Calu3 (cell line): ENCODE data around the gene SEMA4C. TPM values are rescaled to one million over a fixed set of nuclear protein-coding genes. Genes with fewer than 3 reads are reported as not detected.
A peak's percentile ranks its signal among the peaks of the same experiment; 100 is the strongest.

Experiments used
- BruUV-seq: library from RNA; stranded (reverse); fragments of 400-500 nt; replicated peaks from 2 replicates; lab custom pipeline; 2021; lab: Mats Ljungman, UMichigan
- CTCF ChIA-PET: fragments of 300-600 bp; sonication (Branson Sonifier 250); formaldehyde crosslinking; loops from one replicate; lab custom pipeline; 2022; ENCODE audit warnings: antibody characterized with exemption; lab: Charles Lee
- DNase-seq: peaks from one replicate; pipeline ENCODE4 v3.0.0; 2022
- H3K27ac Mint-ChIP-seq: one replicate; pipeline ENCODE4 v1.8.0; 2022; ENCODE audit warnings: mixed read lengths; ENCODE audit not compliant: unreplicated experiment
- H3K27me3 Mint-ChIP-seq: one replicate; pipeline ENCODE4 v1.8.0; 2022; ENCODE audit warnings: mixed read lengths; ENCODE audit not compliant: unreplicated experiment
- H3K36me3 Mint-ChIP-seq: one replicate; pipeline ENCODE4 v1.8.0; 2022; ENCODE audit warnings: mild to moderate bottlenecking, moderate library complexity, mixed read lengths; ENCODE audit not compliant: insufficient read depth, unreplicated experiment
- H3K4me1 Mint-ChIP-seq: one replicate; pipeline ENCODE4 v1.8.0; 2022; ENCODE audit warnings: mild to moderate bottlenecking, low read depth, mixed read lengths; ENCODE audit not compliant: unreplicated experiment
- H3K4me3 Mint-ChIP-seq: one replicate; pipeline ENCODE4 v1.8.0; 2022; ENCODE audit warnings: mild to moderate bottlenecking, low read depth, moderate library complexity, mixed read lengths; ENCODE audit not compliant: unreplicated experiment
- H3K9me3 Mint-ChIP-seq: one replicate; pipeline ENCODE4 v1.8.0; 2022; ENCODE audit warnings: low read depth, mixed read lengths; ENCODE audit not compliant: unreplicated experiment
- intact Hi-C: fragments of 100-400 bp; cut with micrococcal nuclease; formaldehyde crosslinking; loops from one replicate; pipeline ENCODE4 v1.10.0; 2022; ENCODE audit not compliant: unreplicated experiment
- total RNA-seq: library from RNA; stranded (reverse); gene quantifications from 2 replicates; pipeline ENCODE4 v1.2.3, GENCODE V29; 2022
- TF ChIP-seq, protein P1 (sequence below): fragments of 200-600 bp; IDR thresholded peaks from one replicate; pipeline ENCODE4 v1.8.0; 2022; ENCODE audit warnings: antibody characterized with exemption; ENCODE audit not compliant: unreplicated experiment

SEMA4C gene
- total RNA-seq, 1 experiment from 2014 or later = 25.3 TPM

DNA sequence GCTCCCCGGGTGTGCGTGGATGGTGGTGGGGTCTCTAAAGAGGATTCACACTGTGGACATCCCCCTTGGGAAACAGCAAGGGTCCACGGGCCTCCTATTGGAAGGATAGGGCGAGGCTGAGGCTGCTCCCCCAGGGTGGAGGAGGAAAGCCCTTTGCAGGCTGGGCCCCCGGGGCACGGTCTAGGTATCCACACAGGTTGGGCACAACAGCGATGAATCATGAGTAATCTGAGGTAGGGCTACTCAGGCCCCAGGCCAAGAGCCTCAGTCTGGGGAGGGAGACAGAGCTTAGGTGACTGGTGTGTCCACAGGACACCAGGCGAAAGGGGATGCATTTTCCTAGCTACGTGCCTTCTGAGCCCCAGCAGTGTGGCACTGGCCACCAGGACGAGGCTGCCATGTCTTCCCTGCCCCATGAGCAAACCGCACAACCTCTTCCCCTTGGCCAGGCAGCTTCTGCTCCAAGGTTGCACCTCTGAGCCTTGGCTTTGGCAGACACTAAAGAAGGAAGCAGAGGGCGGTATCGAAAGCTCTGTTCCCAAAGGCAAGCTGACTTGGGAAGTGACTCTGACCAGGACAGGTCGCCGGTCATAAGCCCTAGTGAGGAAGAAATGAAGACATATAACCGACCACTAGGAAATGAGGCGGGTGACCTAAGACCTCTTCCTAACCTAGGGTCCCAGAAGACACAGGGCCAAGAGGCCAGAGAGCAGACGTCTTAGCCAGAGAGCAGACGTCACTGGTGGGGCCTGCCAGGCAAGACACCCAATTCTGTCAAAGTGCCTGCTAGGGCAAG, 14.6 kb upstream of the SEMA4C start:
- TF ChIP-seq, protein P1, sequence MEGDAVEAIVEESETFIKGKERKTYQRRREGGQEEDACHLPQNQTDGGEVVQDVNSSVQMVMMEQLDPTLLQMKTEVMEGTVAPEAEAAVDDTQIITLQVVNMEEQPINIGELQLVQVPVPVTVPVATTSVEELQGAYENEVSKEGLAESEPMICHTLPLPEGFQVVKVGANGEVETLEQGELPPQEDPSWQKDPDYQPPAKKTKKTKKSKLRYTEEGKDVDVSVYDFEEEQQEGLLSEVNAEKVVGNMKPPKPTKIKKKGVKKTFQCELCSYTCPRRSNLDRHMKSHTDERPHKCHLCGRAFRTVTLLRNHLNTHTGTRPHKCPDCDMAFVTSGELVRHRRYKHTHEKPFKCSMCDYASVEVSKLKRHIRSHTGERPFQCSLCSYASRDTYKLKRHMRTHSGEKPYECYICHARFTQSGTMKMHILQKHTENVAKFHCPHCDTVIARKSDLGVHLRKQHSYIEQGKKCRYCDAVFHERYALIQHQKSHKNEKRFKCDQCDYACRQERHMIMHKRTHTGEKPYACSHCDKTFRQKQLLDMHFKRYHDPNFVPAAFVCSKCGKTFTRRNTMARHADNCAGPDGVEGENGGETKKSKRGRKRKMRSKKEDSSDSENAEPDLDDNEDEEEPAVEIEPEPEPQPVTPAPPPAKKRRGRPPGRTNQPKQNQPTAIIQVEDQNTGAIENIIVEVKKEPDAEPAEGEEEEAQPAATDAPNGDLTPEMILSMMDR = no peak
- Mint-ChIP-seq H3K27me3 (peaks cover 21% of the 10 kb centered on the region), H3K27ac (no peak overlapping the region), H3K4me1 (peaks cover 39% of the 10 kb centered on the region), H3K4me3 (no peak overlapping the region), H3K9me3 (no peaks in the 10 kb centered on the region), H3K36me3 (no peaks in the 10 kb centered on the region)
- DNase-seq = peak; percentile 28
- intact Hi-C loops = no loop called here
- BruUV-seq = no TSS peak
- CTCF ChIA-PET = interaction anchor here (0.5 to 1.5 kb wide), 3 partner anchors 11 to 26 kb away, joined by 4 to 5 read pairs (median 5); no protein-coding TSS in a partner anchor

DNA sequence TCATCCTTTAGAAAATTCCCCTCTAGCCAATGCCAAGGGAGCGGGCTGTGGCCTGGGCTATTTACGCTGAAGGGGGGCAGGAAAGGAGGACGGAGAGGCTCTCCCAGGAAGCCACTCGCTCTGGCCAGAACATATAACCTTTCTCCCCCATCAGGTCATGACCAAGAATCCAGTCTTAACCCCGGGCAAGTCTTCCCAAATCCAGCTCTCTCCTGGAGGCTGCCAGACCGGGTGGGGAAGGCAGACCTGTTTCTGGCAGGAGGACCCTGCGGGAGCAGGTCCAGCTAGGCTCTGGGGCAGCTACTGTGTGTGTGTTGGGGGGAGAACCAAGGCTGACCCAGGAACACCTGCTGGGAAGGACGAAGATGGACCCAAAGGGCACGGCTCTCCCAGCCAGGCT, 13.4 kb upstream of the SEMA4C start:
- Mint-ChIP-seq H3K27me3 (peaks cover 25% of the 10 kb centered on the region), H3K27ac (no peak overlapping the region), H3K9me3 (no peaks in the 10 kb centered on the region), H3K36me3 (no peaks in the 10 kb centered on the region), H3K4me3 (no peak overlapping the region), H3K4me1 (peaks cover 33% of the 10 kb centered on the region)
- BruUV-seq = no TSS peak
- intact Hi-C loops = no loop called here
- DNase-seq = no peak
- TF ChIP-seq, protein P1 = no peak
- CTCF ChIA-PET = no interaction called here

DNA sequence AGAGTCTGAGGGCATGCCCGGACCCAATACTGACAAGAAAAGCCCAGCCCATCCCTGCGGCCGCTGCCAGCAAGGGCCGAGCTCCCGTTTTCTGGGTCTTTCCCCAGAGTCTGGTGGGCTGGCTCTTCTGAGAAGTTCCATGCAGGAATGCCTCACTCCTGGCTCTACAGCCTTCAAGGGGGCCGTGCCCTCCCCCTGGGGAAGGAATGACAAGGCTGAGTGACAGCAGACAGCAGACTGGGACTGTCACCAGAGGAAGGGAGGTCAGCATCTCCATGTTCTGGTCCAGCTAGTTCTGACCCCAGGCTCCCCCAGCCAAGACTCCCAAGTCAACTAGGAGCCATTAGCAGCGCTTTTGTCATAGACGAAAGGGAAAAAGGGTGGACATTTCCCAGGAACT, 13.0 kb upstream of the SEMA4C start:
- CTCF ChIA-PET = no interaction called here
- no TSS peak for BruUV-seq
- intact Hi-C loops = no loop called here

DNA sequence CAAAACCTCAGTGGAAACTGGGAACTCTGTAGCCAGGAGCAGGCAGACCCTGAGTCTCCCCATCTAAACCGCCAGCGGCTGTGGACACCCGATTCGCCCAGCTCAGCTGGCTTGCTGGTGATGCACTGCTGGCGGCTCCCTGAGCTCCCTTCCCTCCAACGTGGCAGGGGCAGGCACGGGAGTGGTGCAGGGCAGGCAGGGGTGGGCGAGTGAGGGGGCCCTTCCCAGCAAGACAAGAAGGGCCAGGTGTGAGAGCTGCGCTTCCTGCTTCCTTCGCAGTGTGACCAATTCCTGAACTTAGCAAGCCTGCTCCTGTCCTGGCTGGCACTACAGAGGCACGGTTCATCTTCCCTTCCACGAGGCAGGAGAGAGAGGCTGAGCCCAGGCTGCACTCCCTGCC, 12.3 kb upstream of the SEMA4C start:
- no peak overlapping the region for H3K4me3 Mint-ChIP-seq
- CTCF ChIA-PET = no interaction called here
- BruUV-seq = no TSS peak
- TF ChIP-seq, protein P1 = no peak
- H3K9me3 Mint-ChIP-seq = no peaks in the 10 kb centered on the region
- H3K27ac Mint-ChIP-seq = no peak overlapping the region
- peaks cover 33% of the 10 kb centered on the region for H3K27me3 Mint-ChIP-seq
- no peaks in the 10 kb centered on the region for H3K36me3 Mint-ChIP-seq
- no peak for DNase-seq
- H3K4me1 Mint-ChIP-seq = peaks cover 22% of the 10 kb centered on the region
- intact Hi-C loops = no loop called here

More for the DNA sequence above, 13.0 kb upstream of the SEMA4C start:
- no peak for DNase-seq
- no peak overlapping the region for H3K4me3 Mint-ChIP-seq
- TF ChIP-seq, protein P1 = no peak
- H3K27ac Mint-ChIP-seq = no peak overlapping the region
- H3K36me3 Mint-ChIP-seq = no peaks in the 10 kb centered on the region
- H3K4me1 Mint-ChIP-seq = peaks cover 29% of the 10 kb centered on the region
- peaks cover 29% of the 10 kb centered on the region for H3K27me3 Mint-ChIP-seq
- no peaks in the 10 kb centered on the region for H3K9me3 Mint-ChIP-seq
